DMS53 treated with DMSO at 0.1 percent for 48 hours (cell line): ENCODE results near the gene MYO9A.
"Not testable (repeated sequence)": the region's sequence is repeated elsewhere in the genome, so short reads cannot be mapped to it uniquely, and the experiment has no call there.

Experiments used
- DNase-seq: peaks from one replicate; lab custom pipeline; 2025; ENCODE audit not compliant: unreplicated experiment; lab: John Stamatoyannopoulos, UW

MYO9A gene

GRCh38 chr15:72053297-72053696 is 64.7 kb downstream of the MYO9A start:
- DNase-seq = not testable (repeated sequence)

- DNase-seq = no peak
Measured at GRCh38 chr15:72050700-72051099, 67.2 kb downstream of the MYO9A start.

- no peak for DNase-seq
Measured at GRCh38 chr15:72047020-72047419, 70.9 kb downstream of the MYO9A start.

- no peak for DNase-seq
Measured at GRCh38 chr15:72044956-72045355, 73.0 kb downstream of the MYO9A start.

- no peak for DNase-seq
Measured at GRCh38 chr15:72042865-72043264, 75.1 kb downstream of the MYO9A start.

GRCh38 chr15:72042054-72042453 is 75.9 kb downstream of the MYO9A start:
- no peak for DNase-seq

- peak; percentile 10 for DNase-seq
Measured at GRCh38 chr15:72037321-72037720, 80.6 kb downstream of the MYO9A start.

GRCh38 chr15:72034859-72035650 is 82.9 kb downstream of the MYO9A start:
- no peak for DNase-seq

- no peak for DNase-seq
Measured at GRCh38 chr15:72034351-72034750, 83.6 kb downstream of the MYO9A start.

- no peak for DNase-seq
Measured at GRCh38 chr15:72033711-72034110, 84.2 kb downstream of the MYO9A start.

GRCh38 chr15:72033285-72033684 is 84.7 kb downstream of the MYO9A start:
- no peak for DNase-seq

- DNase-seq = no peak
Measured at GRCh38 chr15:72021604-72022003, 96.3 kb downstream of the MYO9A start.

GRCh38 chr15:72020799-72021198 is 97.2 kb downstream of the MYO9A start:
- DNase-seq = no peak

- not testable (repeated sequence) for DNase-seq
Measured at GRCh38 chr15:72014555-72014954, 103.4 kb downstream of the MYO9A start.

- no peak for DNase-seq
Measured at GRCh38 chr15:72013703-72014102, 104.2 kb downstream of the MYO9A start.

GRCh38 chr15:72011302-72011942 is 106.5 kb downstream of the MYO9A start:
- DNase-seq = no peak

- peak; percentile 63 for DNase-seq
Measured at GRCh38 chr15:72009222-72009621, 108.7 kb downstream of the MYO9A start.

- DNase-seq = no peak
Measured at GRCh38 chr15:72006382-72006781, 111.6 kb downstream of the MYO9A start.

- DNase-seq = no peak
Measured at GRCh38 chr15:72005483-72005882, 112.5 kb downstream of the MYO9A start.

GRCh38 chr15:71999807-72000206 is 118.1 kb downstream of the MYO9A start:
- no peak for DNase-seq

- not testable (repeated sequence) for DNase-seq
Measured at GRCh38 chr15:71998717-71999116, 119.2 kb downstream of the MYO9A start.

- DNase-seq = no peak
Measured at GRCh38 chr15:71997691-71998090, 120.3 kb downstream of the MYO9A start.

- no peak for DNase-seq
Measured at GRCh38 chr15:71975816-71976150, 142.2 kb downstream of the MYO9A start.
